H9 (cell line): Measurements from ENCODE around the gene UTF1. TPM values are rescaled to one million over a fixed set of nuclear protein-coding genes. Genes with fewer than 3 reads are reported as not detected.

ENCODE experiments used
- DNase-seq: peaks from one replicate; pipeline ENCODE4 v3.0.0-alpha.2; 2017
- H2AFZ ChIP-seq: one replicate; pipeline ENCODE4 v1.6.1; 2013; ENCODE audit warnings: mild to moderate bottlenecking, low read length, control low read depth, moderate library complexity
- H2AK5ac ChIP-seq: 2 replicates; pipeline ENCODE4 v1.6.1; 2013; ENCODE audit warnings: low read length, control low read depth, mixed read lengths; ENCODE audit not compliant: insufficient read length
- H2BK120ac ChIP-seq: one replicate; pipeline ENCODE4 v1.6.1; 2013; ENCODE audit warnings: low read depth, mild to moderate bottlenecking, low read length, control low read depth, inconsistent platforms; ENCODE audit not compliant: poor library complexity, severe bottlenecking
- H2BK12ac ChIP-seq: 2 replicates; pipeline ENCODE4 v1.6.1; 2013; ENCODE audit warnings: low read length, control low read depth, mixed read lengths, low read depth; ENCODE audit not compliant: insufficient read length
- H2BK15ac ChIP-seq: 2 replicates; pipeline ENCODE4 v1.6.1; 2013; ENCODE audit warnings: low read depth, low read length, control low read depth
- H2BK20ac ChIP-seq: one replicate; pipeline ENCODE4 v1.6.1; 2013; ENCODE audit warnings: low read depth, mild to moderate bottlenecking, low read length, control low read depth, inconsistent platforms; ENCODE audit not compliant: poor library complexity, severe bottlenecking
- H2BK5ac ChIP-seq: 2 replicates; pipeline ENCODE4 v1.6.1; 2013; ENCODE audit warnings: low read length, control low read depth, mixed read lengths; ENCODE audit not compliant: insufficient read length
- H3K14ac ChIP-seq: 2 replicates; pipeline ENCODE4 v1.6.1; 2013; ENCODE audit warnings: low read length, control low read depth; ENCODE audit not compliant: insufficient read depth
- H3K18ac ChIP-seq: 2 replicates; pipeline ENCODE4 v1.6.1; 2013; ENCODE audit warnings: low read depth, mild to moderate bottlenecking, mixed read lengths, low read length, control low read depth; ENCODE audit not compliant: insufficient read length
- H3K23ac ChIP-seq: 2 replicates; pipeline ENCODE4 v1.6.1; 2013; ENCODE audit warnings: low read length, control low read depth, mixed read lengths, low read depth; ENCODE audit not compliant: insufficient read length
- H3K23me2 ChIP-seq: 2 replicates; pipeline ENCODE4 v1.6.1; 2013; ENCODE audit warnings: low read depth, mild to moderate bottlenecking, mixed read lengths, low read length, control low read depth; ENCODE audit not compliant: insufficient read length, poor library complexity, severe bottlenecking
- H3K27ac ChIP-seq: 2 replicates; pipeline ENCODE4 v1.5.1; 2013; ENCODE audit warnings: low read length, control low read depth, mixed read lengths, low read depth; ENCODE audit not compliant: insufficient read length
- H3K27me3 ChIP-seq: 2 replicates; pipeline ENCODE4 v1.6.1; 2013; ENCODE audit warnings: low read length, control low read depth, inconsistent platforms; ENCODE audit not compliant: insufficient read depth
- H3K4ac ChIP-seq: 2 replicates; pipeline ENCODE4 v1.6.1; 2013; ENCODE audit warnings: low read depth, mild to moderate bottlenecking, control low read depth, inconsistent platforms, low read length, moderate library complexity
- H3K4me1 ChIP-seq: 2 replicates; pipeline ENCODE4 v1.6.1; 2013; ENCODE audit warnings: low read length, control low read depth, inconsistent platforms; ENCODE audit not compliant: insufficient read depth
- H3K4me2 ChIP-seq: 2 replicates; pipeline ENCODE4 v1.6.1; 2013; ENCODE audit warnings: low read length, control low read depth, mixed read lengths; ENCODE audit not compliant: insufficient read length, insufficient read depth
- H3K56ac ChIP-seq: 2 replicates; pipeline ENCODE4 v1.6.1; 2013; ENCODE audit warnings: low read depth, mild to moderate bottlenecking, mixed read lengths, low read length, control low read depth; ENCODE audit not compliant: insufficient read length
- H3K79me1 ChIP-seq: 2 replicates; pipeline ENCODE4 v1.6.1; 2013; ENCODE audit warnings: low read depth, mild to moderate bottlenecking, moderate library complexity, low read length, control low read depth, inconsistent platforms; ENCODE audit not compliant: insufficient read depth, poor library complexity, severe bottlenecking
- H3K79me2 ChIP-seq: 2 replicates; pipeline ENCODE4 v1.6.1; 2013; ENCODE audit warnings: low read length, control low read depth, inconsistent platforms; ENCODE audit not compliant: insufficient read depth
- H3K9ac ChIP-seq: 2 replicates; pipeline ENCODE4 v1.6.1; 2013; ENCODE audit warnings: low read length, control low read depth, mixed read lengths; ENCODE audit not compliant: insufficient read length; ENCODE audit errors: extremely low read depth
- H3K9me3 ChIP-seq: one replicate; pipeline ENCODE4 v1.6.1; 2013; ENCODE audit warnings: low read depth, low read length, inconsistent platforms; ENCODE audit not compliant: control insufficient read depth
- H3T11ph ChIP-seq: one replicate; pipeline ENCODE4 v1.6.1; 2013; ENCODE audit warnings: mild to moderate bottlenecking, low read length, control low read depth, inconsistent platforms
- H4K20me1 ChIP-seq: one replicate; pipeline ENCODE4 v1.6.1; 2013; ENCODE audit not compliant: control insufficient read depth, insufficient read length, insufficient read depth
- H4K5ac ChIP-seq: 2 replicates; pipeline ENCODE4 v1.6.1; 2013; ENCODE audit warnings: low read depth, mild to moderate bottlenecking, mixed read lengths, low read length, control low read depth; ENCODE audit not compliant: insufficient read length
- H4K8ac ChIP-seq: replicated peaks from 2 replicates; pipeline ENCODE4 v1.6.1; 2013; ENCODE audit warnings: low read length, control low read depth, mixed read lengths, low read depth; ENCODE audit not compliant: insufficient read length
- H4K91ac ChIP-seq: 2 replicates; pipeline ENCODE4 v1.6.1; 2013; ENCODE audit warnings: low read depth, mild to moderate bottlenecking, moderate library complexity, mixed read lengths, low read length, control low read depth; ENCODE audit not compliant: insufficient read length
- H3K27ac Mint-ChIP-seq, 3 experiments: 2 replicates in 2 of 3; 3 replicates in 1 of 3; pipeline ENCODE4 v1.8.0; 2020 to 2021; ENCODE audit warnings: mixed read lengths in 3 of 3, mild to moderate bottlenecking in 1 of 3, moderate library complexity in 1 of 3
- H3K27me3 Mint-ChIP-seq: 2 replicates; pipeline ENCODE4 v1.8.0; 2021; ENCODE audit warnings: low read depth, mild to moderate bottlenecking, moderate library complexity, mixed read lengths
- H3K36me3 Mint-ChIP-seq, 3 experiments: 2 replicates in 2 of 3; 3 replicates in 1 of 3; pipeline ENCODE4 v1.8.0; 2020 to 2021; ENCODE audit warnings: low read depth in 3 of 3, mixed read lengths in 3 of 3; ENCODE audit not compliant: insufficient read depth in 1 of 3
- H3K4me1 Mint-ChIP-seq, 2 experiments: 2 replicates each; pipeline ENCODE4 v1.8.0; 2020; ENCODE audit warnings: mixed read lengths in 2 of 2
- H3K4me3 Mint-ChIP-seq, 2 experiments: 2 replicates in 1 of 2; 3 replicates in 1 of 2; pipeline ENCODE4 v1.8.0; 2020 to 2021; ENCODE audit warnings: mild to moderate bottlenecking in 2 of 2, mixed read lengths in 2 of 2, moderate library complexity in 1 of 2
- H3K9me3 Mint-ChIP-seq, 2 experiments: 2 replicates in 1 of 2; 3 replicates in 1 of 2; pipeline ENCODE4 v1.8.0; 2020; ENCODE audit warnings: mild to moderate bottlenecking in 2 of 2, mixed read lengths in 2 of 2, moderate library complexity in 1 of 2
- CTCF ChIP-seq: fragments of 200-600 bp; sonication (generic); conservative IDR thresholded peaks from 3 replicates; pipeline ENCODE4 v1.8.0; 2021; ENCODE audit warnings: antibody characterized with exemption, mild to moderate bottlenecking
- WGBS: extraction: QIAGEN DNeasy Blood & Tissue Kit; methylation state at CpG from one replicate; pipeline ENCODE4 v1.1.7; 2013; ENCODE audit warnings: missing lambda C conversion rate, low lambda C conversion rate, mixed read lengths; ENCODE audit not compliant: insufficient read length; ENCODE audit errors: extremely low coverage; 5-methylcytosine and 5-hydroxymethylcytosine counted together
- total RNA-seq: library from RNA; stranded (reverse); gene quantifications from 2 replicates; pipeline ENCODE4 v1.2.1, GENCODE V29; 2021

The UTF1 gene
- total RNA-seq, 1 experiment from 2014 or later = 31.5 TPM

- Histone ChIP-seq H3K23me2 (peaks cover 7% of the 10 kb centered on the region), H2BK20ac (no peak overlapping the region), H3K4me2 (peak overlapping the region; percentile 47), H2BK15ac (no peak overlapping the region), H3K14ac (no peak overlapping the region; the same call in 1 of the 2 replicates), H3K9me3 (no peaks in the 10 kb centered on the region), H2BK5ac (no peak overlapping the region), H3K18ac (no peak overlapping the region), H3K27me3 (no peaks in the 10 kb centered on the region; the same call in 1 of the 2 replicates), H3K4me1 (no peaks in the 10 kb centered on the region), H2AK5ac (no peak overlapping the region), H4K8ac (no peak overlapping the region), H3K79me2 (no peaks in the 10 kb centered on the region), H4K5ac (no peak overlapping the region), H3K56ac (no peak overlapping the region), H4K20me1 (peaks cover 3% of the 10 kb centered on the region), H2AFZ (no peak overlapping the region), H3K9ac (no peak overlapping the region), H3T11ph (no peak overlapping the region), H3K79me1 (no peaks in the 10 kb centered on the region), H3K4ac (no peak overlapping the region), H3K23ac (no peak overlapping the region), H2BK12ac (no peak overlapping the region), H3K27ac (no peak overlapping the region), H4K91ac (no peak overlapping the region), H2BK120ac (no peak overlapping the region)
- WGBS = no CpG with 5 or more reads among the region's 50 CpGs
- H3K4me1 Mint-ChIP-seq = peaks cover 11 to 28% of the 10 kb centered on the region in 2 experiments
- H3K4me3 Mint-ChIP-seq = peak overlapping the region; percentile 66 to 76
- H3K27ac Mint-ChIP-seq = no peak overlapping the region; a peak in 1 of 7 replicates
- no peak for TF ChIP-seq CTCF
- DNase-seq = no peak
- H3K36me3 Mint-ChIP-seq = no peaks in the 10 kb centered on the region
- peaks cover 19% of the 10 kb centered on the region for H3K27me3 Mint-ChIP-seq
- H3K9me3 Mint-ChIP-seq = no peaks in the 10 kb centered on the region
These were observed 31.1 kb downstream of the UTF1 start for GRCh38 chr10:133260895-133261725.
